GM12878 (cell line): Measurements from ENCODE around the gene CSTPP1. TPM values are rescaled to one million over a fixed set of nuclear protein-coding genes. Genes with fewer than 3 reads are reported as not detected.

Source experiments
- ATAC-seq: fragments of 200-7000 bp; cut with Tn5 transposase; 3 replicates; pipeline ENCODE4 v1.9.1; 2020; ENCODE audit warnings: mild to moderate bottlenecking, moderate library complexity
- BruUV-seq: library from RNA; stranded (reverse); fragments of 400-500 nt; replicated peaks from 2 replicates; lab custom pipeline; 2021; lab: Mats Ljungman, UMichigan
- CTCF ChIA-PET: fragments of 300-600 bp; sonication (Branson Sonifier 250); formaldehyde crosslinking; extraction: SDS; loops from one replicate; lab custom pipeline; 2021; ENCODE audit warnings: inconsistent platforms; lab: Yijun Ruan, JAX
- POLR2A ChIA-PET: fragments of 350-600 bp; formaldehyde crosslinking; extraction: SDS; loops from one replicate; lab custom pipeline; 2021; ENCODE audit warnings: inconsistent platforms; lab: Charles Lee
- RAD21 ChIA-PET: fragments of 300-600 bp; sonication (Branson Sonifier 250); formaldehyde crosslinking; loops from one replicate; lab custom pipeline; 2023; ENCODE audit warnings: antibody characterized with exemption; ENCODE audit not compliant: unreplicated experiment; lab: Charles Lee
- SMC1A ChIA-PET: fragments of 300-600 bp; sonication (Branson Sonifier 250); formaldehyde crosslinking; loops from one replicate; lab custom pipeline; 2023; ENCODE audit not compliant: unreplicated experiment, uncharacterized antibody; lab: Charles Lee
- DNase-seq: peaks from one replicate; pipeline ENCODE4 v3.0.0-alpha.2; 2011; ENCODE audit warnings: low read depth, low spot score
- FAIRE-seq: peaks from 3 replicates; lab custom pipeline; 2011; peaks lifted over from hg19 to GRCh38; lab: Jason Lieb, UNC
- H2AFZ ChIP-seq: 2 replicates; pipeline ENCODE4 v1.6.0; 2011; ENCODE audit warnings: low read depth, low read length, control low read depth; ENCODE audit not compliant: control insufficient read depth
- H3K27ac ChIP-seq: 2 replicates; pipeline ENCODE4 v1.5.1; 2011; ENCODE audit warnings: control low read depth; ENCODE audit not compliant: control insufficient read depth, insufficient read depth
- H3K27me3 ChIP-seq, 2 experiments: replicated peaks in 1 of 2; 2 replicates each; pipeline versions ENCODE4 v1.6.0 to v1.6.1; 2011; ENCODE audit warnings: low read length in 1 of 2; ENCODE audit not compliant: control insufficient read depth in 2 of 2, insufficient read depth in 2 of 2
- H3K36me3 ChIP-seq, 2 experiments: 2 replicates each; pipeline ENCODE4 v1.5.1; 2011; ENCODE audit warnings: low read length in 1 of 2; ENCODE audit not compliant: control insufficient read depth in 2 of 2, insufficient read depth in 2 of 2
- H3K4me1 ChIP-seq: 2 replicates; pipeline ENCODE4 v1.6.1; 2011; ENCODE audit warnings: mild to moderate bottlenecking, low read length, moderate library complexity, mixed read lengths; ENCODE audit not compliant: control insufficient read depth, insufficient read depth
- H3K4me2 ChIP-seq: 2 replicates; pipeline ENCODE4 v1.6.0; 2011; ENCODE audit warnings: control low read depth; ENCODE audit not compliant: control insufficient read depth, insufficient read depth
- H3K4me3 ChIP-seq: fragments of 200-600 bp; sonication (generic); 2 replicates; pipeline ENCODE4 v1.5.1; 2016
- H3K79me2 ChIP-seq: 2 replicates; pipeline ENCODE4 v1.6.0; 2011; ENCODE audit warnings: low read length; ENCODE audit not compliant: control insufficient read depth, insufficient read depth
- H3K9ac ChIP-seq: 2 replicates; pipeline ENCODE4 v1.8.0; 2011; ENCODE audit warnings: low read length, control low read depth, mixed read lengths; ENCODE audit not compliant: control insufficient read depth, insufficient read depth
- H3K9me3 ChIP-seq: replicated peaks from 3 replicates; pipeline ENCODE4 v1.5.1; 2011; ENCODE audit warnings: mild to moderate bottlenecking, low read length; ENCODE audit not compliant: control insufficient read depth, insufficient read depth
- H4K20me1 ChIP-seq: 2 replicates; pipeline ENCODE4 v1.6.0; 2011; ENCODE audit not compliant: control insufficient read depth, insufficient read depth
- BACH1 ChIP-seq: fragments of 450-650 bp; IDR thresholded peaks from 2 replicates; pipeline ENCODE4 v1.6.1; 2017; ENCODE audit warnings: mild to moderate bottlenecking, borderline replicate concordance
- DPF2 ChIP-seq: fragments of 450-650 bp; IDR thresholded peaks from 2 replicates; pipeline ENCODE4 v1.6.1; 2017; ENCODE audit warnings: mild to moderate bottlenecking
- E4F1 ChIP-seq: fragments of 450-650 bp; IDR thresholded peaks from 2 replicates; pipeline ENCODE4 v1.6.1; 2018; ENCODE audit warnings: borderline replicate concordance, mild to moderate bottlenecking; ENCODE audit not compliant: partially characterized antibody
- EZH2 ChIP-seq: IDR thresholded peaks from 2 replicates; pipeline ENCODE4 v1.6.1; 2012; ENCODE audit warnings: low read depth, mild to moderate bottlenecking, control low read depth, inconsistent platforms, low read length, borderline replicate concordance; ENCODE audit not compliant: control insufficient read depth
- IRF4 ChIP-seq: IDR thresholded peaks from 2 replicates; pipeline ENCODE4 v1.6.1; 2011; ENCODE audit warnings: low read depth, low read length
- NFXL1 ChIP-seq: fragments of 450-650 bp; IDR thresholded peaks from 2 replicates; pipeline ENCODE4 v1.6.1; 2017; ENCODE audit warnings: antibody characterized with exemption, mild to moderate bottlenecking, borderline replicate concordance
- NFYB ChIP-seq: IDR thresholded peaks from 2 replicates; pipeline ENCODE4 v1.6.1; 2011; ENCODE audit warnings: low read depth, mild to moderate bottlenecking, low read length, improper control_type of control experiment, moderate library complexity; ENCODE audit not compliant: insufficient read depth
- PBX3 ChIP-seq: IDR thresholded peaks from 2 replicates; pipeline ENCODE4 v1.6.1; 2011; ENCODE audit warnings: mild to moderate bottlenecking, low read depth, low read length, moderate library complexity; ENCODE audit not compliant: insufficient replicate concordance
- RB1 ChIP-seq: fragments of 450-650 bp; formaldehyde crosslinking; IDR thresholded peaks from 2 replicates; pipeline ENCODE4 v1.6.1; 2017; ENCODE audit warnings: mild to moderate bottlenecking, borderline replicate concordance
- RBBP5 ChIP-seq: fragments of 200-600 bp; sonication (generic); conservative IDR thresholded peaks from 2 replicates; pipeline ENCODE4 v1.6.1; 2016
- SIX5 ChIP-seq: IDR thresholded peaks from 2 replicates; pipeline ENCODE4 v1.6.1; 2011; ENCODE audit warnings: mild to moderate bottlenecking, low read depth, low read length, moderate library complexity; ENCODE audit not compliant: severe bottlenecking
- SKIL ChIP-seq: fragments of 450-650 bp; IDR thresholded peaks from 2 replicates; pipeline ENCODE4 v1.6.1; 2017; ENCODE audit warnings: mild to moderate bottlenecking, low read depth, inconsistent platforms; ENCODE audit not compliant: poor library complexity, severe bottlenecking
- TCF12 ChIP-seq: IDR thresholded peaks from 2 replicates; pipeline ENCODE4 v1.6.1; 2011; ENCODE audit warnings: low read depth, mild to moderate bottlenecking, low read length
- ZBTB4 ChIP-seq: fragments of 450-650 bp; formaldehyde crosslinking; IDR thresholded peaks from 2 replicates; pipeline ENCODE4 v1.4.0; 2022; ENCODE audit warnings: mild to moderate bottlenecking, moderate library complexity
- ZZZ3 ChIP-seq: IDR thresholded peaks from 2 replicates; pipeline ENCODE4 v1.6.1; 2011; ENCODE audit warnings: low read depth; ENCODE audit not compliant: control insufficient read depth, insufficient read length
- WGBS: methylation state at CpG from one replicate; pipeline ENCODE4 v1.1.6; 2016; ENCODE audit warnings: low lambda C conversion rate; ENCODE audit not compliant: insufficient replicate concordance, insufficient coverage; ENCODE audit errors: missing lambda C conversion rate; 5-methylcytosine and 5-hydroxymethylcytosine counted together
- in situ Hi-C: fragments of 300-500 bp; cut with MboI; formaldehyde crosslinking; loops from 9 replicates; pipeline ENCODE4 v1.14.3; 2018; ENCODE audit warnings: mixed read lengths
- intact Hi-C: fragments of 100-400 bp; cut with micrococcal nuclease; formaldehyde crosslinking; loops from one replicate; pipeline ENCODE4 v1.14.2; 2022; ENCODE audit not compliant: unreplicated experiment
- polyA plus RNA-seq, 11 experiments: library from polyadenylated mRNA; depleted of rRNA in 4 of 11; unstranded in 6 of 11; stranded (reverse) in 5 of 11; fragments of >200 nt; fragmentation: Nextera tagmentation in 4 of 11; fragmentation: Illumina TruSeq in 1 of 11; extraction: Ambion mirVana in 4 of 11; extraction: Trizol in 1 of 11; gene quantifications; 1 replicate in 1 of 11; 2 replicates in 10 of 11; pipeline versions ENCODE4 v1.2.1 to v1.2.3, GENCODE V29; 2011 to 2016; ENCODE audit warnings: inconsistent platforms in 2 of 11, missing spikeins in 2 of 11, low read depth in 1 of 11
- total RNA-seq, 4 experiments: library from RNA; depleted of rRNA in 3 of 4; stranded (reverse); fragments of >200 nt in 3 of 4; fragmentation: Illumina TruSeq in 1 of 4; extraction: Trizol in 1 of 4; gene quantifications; 2 replicates each; pipeline versions ENCODE4 v1.2.1 to v1.2.3, GENCODE V29; 2013 to 2021

Gene CSTPP1
- total and polyA plus RNA-seq, 10 of the 15 experiments (the other 5 are each of a cell fraction or from before 2014, with no cell fraction given): 7.1 to 23.4 (median 17.5) TPM

- no peak for TF ChIP-seq SKIL
- TF ChIP-seq BACH1: no peak
- TF ChIP-seq TCF12: no peak
- TF ChIP-seq IRF4: no peak
- no peak for TF ChIP-seq NFYB
- no peak for TF ChIP-seq RBBP5
- TF ChIP-seq RB1: no peak
Measured at GRCh38 chr11:46901156-46901555, 35.4 kb upstream of the CSTPP1 start (continued).

GRCh38 chr11:46902694-46903093 is 33.9 kb upstream of the CSTPP1 start:
- Histone ChIP-seq H3K27me3 (no peaks in the 10 kb centered on the region), H3K9me3 (no peaks in the 10 kb centered on the region), H3K27ac (no peak overlapping the region), H4K20me1 (no peaks in the 10 kb centered on the region), H3K9ac (no peak overlapping the region), H3K79me2 (no peaks in the 10 kb centered on the region), H3K4me1 (no peaks in the 10 kb centered on the region), H3K36me3 (no peaks in the 10 kb centered on the region), H2AFZ (no peak overlapping the region), H3K4me3 (no peak overlapping the region), H3K4me2 (no peak overlapping the region)
- ChIA-PET RAD21 (no interaction called here), SMC1A (no interaction called here), CTCF (interaction anchor here (2.2 kb wide), 1 partner anchor 250 kb away, joined by 6 read pairs; no protein-coding TSS in a partner anchor), POLR2A (no interaction called here)
- in situ Hi-C loops (no loop called here), intact Hi-C loops (no loop called here)
- DNase-seq (no peak), FAIRE-seq (no peak), ATAC-seq (no peak)
- WGBS: 45% methylated on average over 6 of the region's 6 CpGs
- no TSS peak for BruUV-seq
- TF ChIP-seq ZZZ3 (no peak), E4F1 (no peak), DPF2 (no peak), EZH2 (no peak), SIX5 (no peak), NFXL1 (no peak), PBX3 (no peak), ZBTB4 (no peak)
